ENCODE measurements around the gene ARMCX2.
A peak's percentile ranks its signal among the peaks of the same experiment; 100 is the strongest.

ARMCX2 gene

DNA sequence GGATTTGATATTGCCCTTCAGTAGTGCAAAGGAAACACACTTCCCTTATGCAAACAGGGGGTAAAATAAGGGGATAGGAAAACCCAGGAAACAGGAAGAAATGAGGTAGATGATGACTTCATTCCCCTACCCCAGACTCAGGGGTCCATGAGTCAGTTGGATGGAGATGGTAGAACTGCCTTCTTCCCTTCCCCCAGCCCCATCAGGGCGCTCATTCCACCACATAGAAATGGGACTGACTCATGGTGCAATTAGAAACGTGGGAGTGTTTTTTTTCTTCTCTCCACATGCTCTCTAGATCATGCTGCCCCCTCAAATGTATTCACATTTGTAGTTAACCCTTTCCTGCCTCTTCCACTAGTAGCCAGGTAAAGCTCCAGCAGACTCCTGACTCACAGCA is 23.1 kb upstream of the ARMCX2 start:
- no peak for DNase-seq (ENCODE audit: low read depth)
- TF ChIP-seq, protein P1, sequence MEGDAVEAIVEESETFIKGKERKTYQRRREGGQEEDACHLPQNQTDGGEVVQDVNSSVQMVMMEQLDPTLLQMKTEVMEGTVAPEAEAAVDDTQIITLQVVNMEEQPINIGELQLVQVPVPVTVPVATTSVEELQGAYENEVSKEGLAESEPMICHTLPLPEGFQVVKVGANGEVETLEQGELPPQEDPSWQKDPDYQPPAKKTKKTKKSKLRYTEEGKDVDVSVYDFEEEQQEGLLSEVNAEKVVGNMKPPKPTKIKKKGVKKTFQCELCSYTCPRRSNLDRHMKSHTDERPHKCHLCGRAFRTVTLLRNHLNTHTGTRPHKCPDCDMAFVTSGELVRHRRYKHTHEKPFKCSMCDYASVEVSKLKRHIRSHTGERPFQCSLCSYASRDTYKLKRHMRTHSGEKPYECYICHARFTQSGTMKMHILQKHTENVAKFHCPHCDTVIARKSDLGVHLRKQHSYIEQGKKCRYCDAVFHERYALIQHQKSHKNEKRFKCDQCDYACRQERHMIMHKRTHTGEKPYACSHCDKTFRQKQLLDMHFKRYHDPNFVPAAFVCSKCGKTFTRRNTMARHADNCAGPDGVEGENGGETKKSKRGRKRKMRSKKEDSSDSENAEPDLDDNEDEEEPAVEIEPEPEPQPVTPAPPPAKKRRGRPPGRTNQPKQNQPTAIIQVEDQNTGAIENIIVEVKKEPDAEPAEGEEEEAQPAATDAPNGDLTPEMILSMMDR (IDR thresholded peaks at IDR 0.05; ENCODE audit: control insufficient read depth, insufficient read depth, low read depth, low read length, missing control alignments) = no peak
- H3K4me3 ChIP-seq (ENCODE audit: control insufficient read depth, low read depth, low read length) = no peak overlapping the region

- no peak overlapping the region for H3K4me3 ChIP-seq (ENCODE audit: control insufficient read depth, low read depth, low read length)
- DNase-seq (ENCODE audit: low read depth) = no peak
- TF ChIP-seq, protein P1 (IDR thresholded peaks at IDR 0.05; ENCODE audit: control insufficient read depth, insufficient read depth, low read depth, low read length, missing control alignments) = no peak
Measured at GRCh38 chrX:101677028-101677427, 17.4 kb upstream of the ARMCX2 start.

GRCh38 chrX:101676571-101676970 is 16.9 kb upstream of the ARMCX2 start:
- DNase-seq (ENCODE audit: low read depth) = no peak

DNA sequence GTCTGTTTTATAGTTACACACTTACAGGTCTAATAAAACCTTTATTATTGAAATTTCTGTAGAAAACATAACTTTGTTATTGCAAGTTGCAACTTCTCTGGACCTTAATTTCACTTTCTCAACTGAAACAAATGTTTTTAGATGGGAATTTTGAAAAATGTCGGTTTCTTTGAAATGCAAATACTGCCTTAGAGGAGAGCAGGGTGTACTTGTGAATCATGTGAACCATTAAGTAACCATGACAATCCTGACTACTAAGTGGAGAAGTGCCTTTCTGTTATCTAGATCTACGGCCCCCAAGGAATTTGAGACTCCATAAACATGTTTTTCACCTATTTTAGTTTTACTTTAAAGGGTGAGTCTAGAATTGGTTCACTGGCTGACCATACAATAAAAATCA is 8.5 kb upstream of the ARMCX2 start:
- TF ChIP-seq, protein P1 (IDR thresholded peaks at IDR 0.05; ENCODE audit: control insufficient read depth, insufficient read depth, low read depth, low read length, missing control alignments) = no peak
- no peak for DNase-seq (ENCODE audit: low read depth)
- no peak overlapping the region for H3K4me3 ChIP-seq (ENCODE audit: control insufficient read depth, low read depth, low read length)

More at GRCh38 chrX:101676571-101676970, 16.9 kb upstream of the ARMCX2 start:
- H3K4me3 ChIP-seq (ENCODE audit: control insufficient read depth, low read depth, low read length) = no peak overlapping the region
- TF ChIP-seq, protein P1 (IDR thresholded peaks at IDR 0.05; ENCODE audit: control insufficient read depth, insufficient read depth, low read depth, low read length, missing control alignments) = no peak

DNA sequence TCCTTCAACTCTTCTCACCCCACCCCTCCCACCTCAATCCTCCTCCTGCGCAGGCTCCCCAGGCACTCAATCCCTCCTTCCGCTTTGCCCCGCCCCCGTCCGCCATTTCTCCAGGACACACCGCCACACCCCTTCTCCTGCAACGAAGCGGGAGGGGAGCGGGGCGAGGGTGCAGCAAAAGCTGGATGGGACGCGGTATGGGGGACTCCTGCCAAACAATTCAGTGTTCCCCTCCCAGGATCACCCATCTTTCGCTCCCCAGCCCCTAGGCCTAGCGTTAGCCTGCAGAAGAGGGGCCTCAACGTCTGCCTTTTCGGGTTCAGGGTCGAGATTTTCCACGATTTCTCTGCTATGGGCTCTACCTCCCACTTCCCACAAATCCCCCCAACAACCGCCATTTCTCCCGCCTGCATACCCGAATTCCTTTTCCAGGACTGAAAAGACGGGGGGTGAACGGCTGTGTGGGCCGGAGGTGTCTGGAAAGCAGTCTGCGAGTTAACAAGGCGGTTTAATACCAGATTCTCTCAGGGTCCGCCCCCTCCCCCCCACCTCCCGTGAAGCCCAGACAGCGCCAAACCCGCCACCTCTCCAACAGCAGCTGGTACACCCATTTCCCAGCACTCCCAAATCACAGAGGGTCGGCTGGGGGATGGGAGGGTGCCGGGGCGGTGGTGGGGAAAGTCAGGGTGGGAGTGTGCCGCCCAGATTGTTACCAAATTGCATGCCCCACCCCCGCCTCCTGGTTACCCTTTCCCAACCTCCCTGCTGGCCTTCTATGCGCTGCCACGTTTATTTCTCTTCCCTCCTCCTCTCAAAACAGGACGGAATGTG is 774 bp downstream of the ARMCX2 start:
- H3K4me3 ChIP-seq (ENCODE audit: control insufficient read depth, low read depth, low read length) = peak overlapping the region; percentile 60
- DNase-seq (ENCODE audit: low read depth) = no peak
- TF ChIP-seq, protein P1 (IDR thresholded peaks at IDR 0.05; ENCODE audit: control insufficient read depth, insufficient read depth, low read depth, low read length, missing control alignments) = no peak

- H3K4me3 ChIP-seq (ENCODE audit: control insufficient read depth, low read depth, low read length) = no peak overlapping the region
- DNase-seq (ENCODE audit: low read depth) = no peak
- TF ChIP-seq, protein P1 (IDR thresholded peaks at IDR 0.05; ENCODE audit: control insufficient read depth, insufficient read depth, low read depth, low read length, missing control alignments) = no peak
Measured at GRCh38 chrX:101657495-101657894, 2.2 kb downstream of the ARMCX2 start.

Data from AG09309 (cell line).